ENCODE measurements around the gene SLCO4C1.

- no peak for TF ChIP-seq EZH2 (IDR thresholded peaks at IDR 0.05; ENCODE audit: borderline replicate concordance, insufficient read depth, low read length, poor library complexity, severe bottlenecking)
- no peak for TF ChIP-seq TAF1 (IDR thresholded peaks at IDR 0.05; ENCODE audit: low read depth)
- no peak for TF ChIP-seq CTCF (IDR thresholded peaks at IDR 0.05; ENCODE audit: poor library complexity, severe bottlenecking)
- TF ChIP-seq SMC3 (conservative IDR thresholded peaks at IDR 0.05; ENCODE audit: poor library complexity), result no peak
- no peak for TF ChIP-seq POLR2AphosphoS5 (IDR thresholded peaks at IDR 0.05)
- TF ChIP-seq REST (IDR thresholded peaks at IDR 0.05; ENCODE audit: borderline replicate concordance), result no peak
- TF ChIP-seq RAD21 (conservative IDR thresholded peaks at IDR 0.05), result no peak
These were observed 18.2 kb upstream of the SLCO4C1 start for GRCh38 chr5:102314328-102314727.
